Ureter (tissue), 1 donor: ENCODE data around the gene AP2B1. TPM values are rescaled to one million over a fixed set of nuclear protein-coding genes. Genes with fewer than 3 reads are reported as not detected.

Experiments used
- DNase-seq: peaks from one replicate; pipeline ENCODE4 v3.0.0-alpha.2; 2020; ENCODE audit warnings: low spot score
- total RNA-seq: library from RNA; stranded (reverse); gene quantifications from one replicate; pipeline ENCODE4 v1.2.4, GENCODE V29; 2023
- donor health status: DM: yes; HTN: yes; CAD: no.

Gene AP2B1
- total RNA-seq, 1 donor from 2014 or later: 164 TPM

GRCh38 chr17:35728551-35728950, 141.4 kb downstream of the AP2B1 start:
- no peak for DNase-seq

DNA sequence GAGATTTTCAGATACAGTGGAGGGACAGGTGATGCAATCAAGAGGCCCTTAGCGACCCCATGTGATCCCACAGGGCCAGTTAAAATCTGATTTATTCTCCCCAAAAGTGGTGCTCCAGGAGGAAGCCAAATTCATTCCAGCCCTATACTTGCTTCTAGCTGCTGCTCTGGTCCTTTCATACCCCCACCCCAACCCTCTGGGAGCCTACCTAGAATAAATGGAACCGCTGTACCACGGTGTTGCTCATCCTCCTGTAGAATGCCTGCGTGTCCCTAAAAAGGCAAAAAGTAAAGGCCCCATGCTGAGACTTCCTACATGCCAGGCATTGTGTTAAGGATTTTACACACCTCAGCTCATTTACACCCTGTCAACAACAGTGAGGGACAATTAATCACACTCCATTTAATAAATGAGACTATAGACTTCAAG, 142.3 kb downstream of the AP2B1 start:
- DNase-seq: no peak

GRCh38 chr17:35730400-35731005, 143.4 kb downstream of the AP2B1 start:
- peak; percentile 1 for DNase-seq

DNA sequence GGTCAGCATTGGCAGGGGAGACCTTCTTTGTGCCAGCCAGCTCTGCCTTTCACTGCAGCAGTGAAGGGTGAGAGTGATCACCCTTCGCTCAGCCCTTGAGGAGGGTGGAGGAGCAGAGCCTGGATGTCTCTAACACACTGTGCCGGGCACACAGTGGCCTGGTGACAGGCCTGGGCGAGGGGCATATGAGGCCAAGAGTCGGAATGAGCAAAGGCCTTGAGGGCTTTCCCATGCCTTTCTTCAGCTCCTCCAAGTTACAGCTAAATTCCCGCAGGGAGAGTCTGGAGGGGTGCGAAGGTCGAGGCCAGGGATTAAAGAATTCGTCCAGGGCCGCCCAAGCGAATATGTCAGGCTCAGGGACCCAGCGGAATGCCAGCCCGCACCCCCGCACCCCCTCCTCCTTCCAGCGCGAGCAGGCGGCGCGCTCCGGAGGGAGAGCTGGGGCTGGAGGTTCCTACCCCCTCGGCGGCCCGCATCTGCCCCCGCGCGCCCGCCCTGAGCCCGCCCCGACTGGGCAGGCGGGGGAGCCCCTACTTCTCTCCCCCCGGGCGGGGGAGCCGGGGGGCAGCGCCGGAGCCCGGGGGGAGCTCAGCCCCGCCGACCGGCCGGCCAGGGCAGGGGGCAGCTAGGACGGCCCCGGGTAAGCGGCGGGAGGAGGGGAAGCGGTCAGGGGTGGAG, 144.3 kb downstream of the AP2B1 start, which contains the start of gene RASL10B:
Gene RASL10B, plus strand, starts transcription at position 401 of the 678 bp plus-strand sequence. CDS start 3,546 bp downstream, outside the sequence.
- peak; percentile 56 for DNase-seq

DNA sequence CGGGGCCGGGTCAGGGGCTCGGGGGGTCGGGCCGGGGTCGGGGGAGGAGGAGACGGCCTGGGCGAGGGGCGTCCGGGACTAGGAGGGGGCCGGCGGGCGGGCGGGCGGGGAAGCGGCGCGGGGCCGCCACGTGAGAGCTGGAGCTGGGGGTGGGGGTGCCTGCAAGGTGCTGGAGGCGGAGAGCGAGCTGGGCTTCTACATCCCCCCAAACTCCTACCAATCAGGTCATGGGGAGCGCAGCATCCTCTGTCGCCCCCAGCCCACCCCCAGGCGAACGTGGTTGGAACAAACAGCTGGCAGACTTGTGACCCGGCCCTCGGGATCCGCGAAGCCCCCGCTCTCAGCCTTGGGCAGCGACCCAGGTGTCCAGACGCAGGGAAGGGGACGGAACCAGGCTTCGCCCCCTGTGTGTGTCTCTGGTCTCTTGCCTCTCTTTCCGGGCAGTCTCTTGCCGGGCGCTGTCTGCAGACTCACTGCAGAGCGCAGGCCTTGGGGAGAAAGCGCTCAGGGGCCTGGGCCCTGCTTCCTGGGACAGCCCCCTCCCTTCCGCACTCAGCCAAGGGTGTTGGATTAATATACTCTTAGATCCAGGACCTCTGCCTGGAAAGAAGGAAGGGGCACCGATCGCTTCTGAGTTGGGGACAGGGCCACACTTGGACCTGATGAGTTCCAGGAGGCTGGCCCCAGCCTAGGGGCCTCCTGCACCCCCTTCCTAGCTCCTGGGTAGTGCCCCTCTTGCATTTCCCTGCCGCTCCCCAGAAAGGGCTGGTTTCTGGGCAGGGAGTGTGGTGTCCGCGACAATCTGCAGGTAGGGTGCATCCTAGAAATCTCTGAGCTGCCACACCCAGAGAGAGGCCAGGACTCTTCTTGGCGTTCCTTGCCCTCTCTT, 145.0 kb downstream of the AP2B1 start:
- peak; percentile 42 for DNase-seq

- no peak for DNase-seq
These were observed 145.6 kb downstream of the AP2B1 start for GRCh38 chr17:35732806-35733136.

- peak; percentile 28 for DNase-seq
These were observed 146.2 kb downstream of the AP2B1 start for GRCh38 chr17:35733366-35733765.

DNA sequence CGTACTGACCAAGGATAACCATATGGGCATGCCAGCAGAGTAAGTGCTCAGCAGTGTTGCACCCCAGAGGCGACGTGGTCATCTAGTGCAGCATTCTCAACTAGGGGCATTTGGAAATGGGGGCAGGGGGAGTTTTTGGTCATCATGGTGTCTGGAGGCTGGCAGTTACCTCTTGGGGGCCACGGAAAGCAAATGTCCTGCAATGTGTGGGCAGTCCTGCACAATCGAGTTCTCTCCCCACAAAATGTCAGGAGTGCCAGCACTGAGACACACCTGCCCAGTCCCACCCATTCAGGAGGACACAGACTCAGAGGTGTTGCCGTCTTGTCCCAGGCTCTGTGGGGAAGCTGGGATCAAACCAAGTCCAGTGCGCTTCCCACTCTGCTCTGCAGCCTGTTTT, 147.3 kb downstream of the AP2B1 start:
- DNase-seq: no peak

DNA sequence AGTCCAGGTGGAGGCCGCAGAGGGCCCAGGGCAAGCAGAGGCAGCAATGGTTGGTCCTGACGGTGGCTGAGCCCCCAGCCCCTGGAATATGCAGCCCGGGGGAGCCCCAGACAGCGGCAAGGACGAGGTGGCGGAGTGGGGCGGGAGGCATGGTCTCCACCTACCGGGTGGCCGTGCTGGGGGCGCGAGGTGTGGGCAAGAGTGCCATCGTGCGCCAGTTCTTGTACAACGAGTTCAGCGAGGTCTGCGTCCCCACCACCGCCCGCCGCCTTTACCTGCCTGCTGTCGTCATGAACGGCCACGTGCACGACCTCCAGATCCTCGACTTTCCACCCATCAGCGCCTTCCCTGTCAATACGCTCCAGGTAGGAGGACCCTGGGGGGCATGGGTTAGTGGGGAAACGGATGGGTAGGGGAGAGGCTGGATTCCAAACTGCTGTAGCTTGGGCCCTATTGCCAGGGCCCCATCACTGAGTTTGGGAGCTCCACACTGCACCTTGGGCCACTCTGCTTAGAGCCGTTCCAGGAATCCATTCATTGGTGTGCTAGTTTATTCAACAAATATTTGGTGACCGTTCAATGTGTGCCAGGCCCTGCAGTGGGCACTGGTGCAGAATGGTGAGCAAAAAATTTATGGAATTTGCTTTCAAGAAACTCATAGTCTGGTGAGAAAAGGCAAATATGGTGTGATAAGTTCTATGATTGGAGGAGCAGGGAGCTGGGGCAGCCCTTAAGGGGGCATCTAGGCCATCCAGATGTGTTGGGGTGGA, 148.1 kb downstream of the AP2B1 start:
- DNase-seq: no peak

GRCh38 chr17:35736236-35736635, 149.1 kb downstream of the AP2B1 start:
- DNase-seq: no peak

DNA sequence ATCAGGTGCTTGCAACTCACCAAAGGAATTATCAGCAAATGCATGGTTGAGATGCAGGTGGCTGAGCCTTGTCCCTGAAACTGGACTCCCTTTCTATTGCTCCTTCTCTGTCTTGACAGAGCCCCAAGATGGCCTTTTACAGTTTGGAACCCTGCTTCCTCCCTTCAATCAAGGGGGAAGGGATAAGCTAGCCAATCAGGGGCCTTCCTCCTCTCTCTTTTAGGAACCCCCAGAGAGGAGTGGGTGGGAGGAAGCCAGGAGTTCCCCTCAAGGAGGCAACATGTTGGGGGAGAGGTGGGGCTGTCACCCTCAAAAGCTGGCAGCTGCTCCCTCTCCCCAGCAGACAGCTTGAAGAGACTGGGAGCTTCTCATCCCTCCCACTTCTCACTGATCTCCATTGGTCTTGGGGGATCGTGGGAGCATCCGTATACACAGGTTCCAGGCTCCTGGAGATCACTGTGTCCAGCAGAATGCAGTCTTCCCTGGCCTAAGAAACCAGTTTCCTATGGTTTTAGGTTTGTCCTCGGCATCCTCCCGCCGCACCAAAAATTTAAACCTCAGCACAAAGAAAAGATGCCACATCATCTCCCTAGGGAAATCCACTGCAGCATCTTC, 151.5 kb downstream of the AP2B1 start:
- DNase-seq: no peak

GRCh38 chr17:35740216-35740615, 153.1 kb downstream of the AP2B1 start:
- DNase-seq: no peak

GRCh38 chr17:35740997-35741931, 154.1 kb downstream of the AP2B1 start:
- no peak for DNase-seq

DNA sequence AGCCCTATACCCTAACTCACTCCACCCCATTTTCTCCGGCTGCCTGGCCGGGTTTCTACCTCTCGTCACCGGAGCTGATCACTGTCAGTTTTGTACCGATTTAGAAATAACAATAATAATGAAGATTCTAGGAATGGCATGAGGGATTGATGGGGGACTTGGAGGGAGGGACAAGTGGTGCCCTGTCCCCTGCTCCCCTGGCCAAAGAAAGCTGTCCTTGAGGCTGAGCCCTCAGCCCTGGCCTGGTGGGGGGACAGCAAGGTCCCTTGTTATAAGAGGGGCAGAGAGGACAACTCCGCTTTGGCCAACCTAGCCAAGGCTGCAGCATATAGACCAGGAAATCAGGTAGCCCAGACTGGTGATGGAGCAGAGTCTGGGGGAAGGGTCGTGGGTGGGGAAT, 155.4 kb downstream of the AP2B1 start:
- no peak for DNase-seq

DNA sequence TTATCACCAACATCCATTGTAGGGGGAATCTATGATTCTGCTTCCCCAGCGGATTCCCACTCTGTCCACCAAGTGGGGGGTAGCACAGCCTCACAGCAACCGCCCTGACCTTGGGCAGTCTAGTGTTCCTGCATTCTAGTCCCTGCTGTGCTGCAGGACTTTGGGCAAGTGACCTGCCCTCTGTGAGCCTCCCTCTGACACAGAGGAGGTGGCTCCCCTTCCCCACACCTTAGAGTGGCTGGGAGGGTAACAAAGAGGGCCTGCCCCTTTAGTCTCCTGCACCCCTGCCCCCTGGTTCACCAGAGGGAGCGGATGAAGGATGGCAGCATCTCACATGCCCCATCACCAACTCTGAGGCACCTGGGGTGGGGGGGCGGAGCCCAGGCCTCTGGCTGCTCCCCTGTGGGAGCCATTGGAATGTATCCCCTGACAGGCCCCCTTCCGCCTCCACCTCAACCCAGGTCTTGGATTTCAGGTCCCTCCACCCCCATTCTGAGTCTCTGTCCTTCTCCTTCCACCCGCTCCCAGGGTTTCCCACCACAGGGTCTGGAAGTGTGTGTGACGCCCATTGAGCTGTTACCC, 155.9 kb downstream of the AP2B1 start:
- DNase-seq: no peak

- no peak for DNase-seq
These were observed 156.7 kb downstream of the AP2B1 start for GRCh38 chr17:35743626-35744328.

DNA sequence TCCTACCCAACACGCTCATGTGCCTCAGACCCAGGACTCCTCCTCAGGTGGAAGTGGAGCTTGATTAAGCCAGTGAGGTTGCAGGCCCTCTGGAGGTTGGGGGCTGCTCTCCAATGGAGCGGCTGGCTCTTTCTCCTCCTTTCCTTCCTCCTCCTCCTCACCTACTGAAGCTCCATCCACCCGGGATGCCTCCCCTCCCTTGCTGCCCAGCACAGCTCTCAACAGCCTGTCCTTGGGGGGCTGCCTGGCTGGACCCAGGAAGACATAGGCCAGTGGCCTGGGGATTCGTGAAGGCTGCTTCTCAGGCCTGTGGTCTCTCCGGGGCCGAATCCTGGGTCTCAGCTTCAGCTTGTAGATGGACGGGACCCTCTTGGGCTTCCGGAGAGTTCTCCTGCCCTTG, 157.7 kb downstream of the AP2B1 start:
- no peak for DNase-seq

GRCh38 chr17:35745246-35745645, 158.1 kb downstream of the AP2B1 start:
- no peak for DNase-seq

GRCh38 chr17:35745749-35746320, 158.7 kb downstream of the AP2B1 start:
- DNase-seq: no peak
